HG02840 (cell line): Measurements from ENCODE around the gene SMOC2.
"Not testable (repeated sequence)": the region's sequence is repeated elsewhere in the genome, so short reads cannot be mapped to it uniquely, and the experiment has no call there.

ENCODE experiments used
- ATAC-seq: cut with Tn5 transposase; IDR thresholded peaks from one replicate; pipeline ENCODE4 v1.9.1; 2021; ENCODE audit warnings: mild to moderate bottlenecking, moderate library complexity, moderate number of reproducible peaks; ENCODE audit not compliant: unreplicated experiment, low FRiP score

SMOC2 gene

DNA sequence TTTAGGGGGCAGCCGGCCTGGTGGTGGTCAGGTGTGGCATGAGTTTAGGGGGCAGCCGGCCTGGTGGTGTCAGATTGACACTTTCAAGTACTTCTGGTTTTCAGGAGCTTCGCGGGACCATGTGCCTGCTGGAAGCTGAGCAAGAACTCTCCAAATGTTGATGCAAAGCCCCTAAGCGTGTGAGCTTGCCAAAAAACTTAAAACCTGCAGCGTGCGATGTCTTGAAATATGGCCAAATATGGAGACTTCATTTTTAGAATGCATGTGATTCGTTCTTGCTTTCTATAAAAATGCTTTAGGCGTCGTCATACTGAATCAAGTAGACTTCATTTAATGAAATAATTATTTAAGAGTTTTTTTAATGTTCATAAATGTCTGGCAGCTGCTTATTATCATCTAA is 149.4 kb downstream of the SMOC2 start:
- ATAC-seq: no peak

DNA sequence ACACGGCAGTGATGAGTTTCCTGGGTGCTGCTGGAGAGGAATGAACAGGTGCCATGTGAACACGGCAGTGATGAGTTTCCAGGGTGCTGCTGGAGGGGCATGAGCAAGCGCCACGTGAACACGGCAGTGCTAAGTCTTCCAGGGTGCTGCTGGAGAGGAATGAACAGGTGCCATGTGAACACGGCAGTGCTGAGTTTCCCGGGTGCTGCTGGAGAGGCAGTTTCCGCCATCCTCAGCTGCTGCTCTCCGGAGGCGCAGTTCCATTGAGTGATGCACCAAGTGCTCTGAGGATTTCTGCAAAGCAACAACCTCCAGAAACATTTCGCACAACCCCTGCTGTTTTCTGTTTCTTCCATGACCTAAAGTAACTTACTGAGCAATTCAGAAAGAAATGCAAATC is 155.4 kb downstream of the SMOC2 start:
- ATAC-seq: no peak

- no peak for ATAC-seq
Observed at GRCh38 chr6:168597471-168597875, 156.5 kb downstream of the SMOC2 start.

- ATAC-seq: no peak
Observed at GRCh38 chr6:168598251-168599117, 157.5 kb downstream of the SMOC2 start.

DNA sequence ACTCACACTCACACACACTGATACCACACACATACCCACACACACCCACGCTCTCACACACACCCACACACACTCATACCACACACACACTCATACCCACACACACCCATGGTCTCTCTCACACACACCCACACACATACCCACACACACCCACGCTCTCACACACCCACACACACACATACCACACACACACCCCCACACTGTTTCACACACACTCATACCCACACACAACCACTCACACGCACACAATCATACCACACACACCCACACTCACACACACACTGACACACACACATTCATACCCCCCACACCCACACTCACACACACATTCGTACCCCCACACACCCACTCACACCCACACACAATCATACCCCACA is 158.1 kb downstream of the SMOC2 start:
- ATAC-seq: no peak

DNA sequence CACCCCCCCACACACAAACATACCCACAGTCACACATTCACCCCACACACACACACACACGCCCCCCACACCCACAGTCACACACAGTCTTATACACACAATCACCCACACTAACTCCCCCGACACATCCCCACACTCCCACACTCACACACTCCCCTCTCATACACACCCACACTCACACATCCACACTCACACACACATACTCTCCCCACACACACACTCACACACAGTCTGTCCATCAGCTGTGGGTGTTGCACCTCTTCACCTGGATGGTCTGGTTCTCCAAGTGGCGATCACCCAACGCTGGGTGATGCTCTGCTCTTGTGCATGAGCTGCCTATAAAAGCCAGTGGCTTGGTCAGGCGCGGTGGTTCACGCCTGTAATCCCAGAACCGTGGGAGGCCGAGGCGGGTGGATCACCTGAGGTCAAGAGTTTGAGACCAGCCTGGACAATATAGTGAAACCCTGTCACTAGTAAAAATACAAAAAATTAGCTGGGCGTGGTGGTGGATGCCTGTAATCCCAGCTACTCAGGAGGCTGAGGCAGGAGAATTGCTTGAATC is 158.9 kb downstream of the SMOC2 start:
- no peak for ATAC-seq

DNA sequence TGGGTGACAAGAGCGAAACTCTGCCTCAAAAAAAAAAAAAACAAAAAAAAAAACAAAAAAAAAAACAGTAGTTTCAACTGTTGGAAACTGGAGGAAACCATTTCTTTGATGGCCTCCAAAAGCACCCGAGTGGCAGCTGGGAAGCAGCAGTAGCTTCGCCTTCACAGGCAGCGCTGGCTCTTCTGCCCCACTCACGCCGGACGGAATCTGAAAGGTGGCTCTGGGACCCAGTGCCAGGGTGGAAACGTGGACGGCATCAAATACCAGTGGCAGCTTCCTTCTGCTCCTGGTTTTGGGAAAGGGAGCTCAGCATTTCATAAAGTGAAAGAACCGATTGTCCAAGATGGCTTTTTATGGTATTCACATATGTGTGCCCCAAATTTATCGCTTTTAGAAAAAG is 159.4 kb downstream of the SMOC2 start:
- ATAC-seq: no peak

- no peak for ATAC-seq
Observed at GRCh38 chr6:168601111-168601510, 160.1 kb downstream of the SMOC2 start.

DNA sequence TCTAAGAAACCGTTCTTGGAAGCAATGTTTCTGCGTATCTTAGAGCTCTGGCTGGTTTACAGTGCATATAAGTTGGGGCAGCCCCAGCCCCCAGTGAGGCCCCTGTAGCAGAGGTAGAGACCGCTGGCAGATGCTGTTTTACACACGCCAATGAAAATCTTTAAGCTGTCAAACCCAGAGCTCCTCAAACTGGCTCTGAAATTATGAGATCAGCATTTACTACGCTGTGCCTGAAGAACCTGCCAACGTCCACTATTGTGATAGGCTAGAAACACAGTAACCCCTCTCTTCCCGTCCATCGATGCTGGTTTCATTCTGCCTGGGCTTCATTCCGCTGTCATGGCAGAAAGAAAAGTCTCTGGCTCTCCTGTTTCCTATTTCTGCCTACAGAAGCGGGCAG is 160.6 kb downstream of the SMOC2 start:
- ATAC-seq: no peak

GRCh38 chr6:168602576-168602975 is 161.6 kb downstream of the SMOC2 start:
- no peak for ATAC-seq

DNA sequence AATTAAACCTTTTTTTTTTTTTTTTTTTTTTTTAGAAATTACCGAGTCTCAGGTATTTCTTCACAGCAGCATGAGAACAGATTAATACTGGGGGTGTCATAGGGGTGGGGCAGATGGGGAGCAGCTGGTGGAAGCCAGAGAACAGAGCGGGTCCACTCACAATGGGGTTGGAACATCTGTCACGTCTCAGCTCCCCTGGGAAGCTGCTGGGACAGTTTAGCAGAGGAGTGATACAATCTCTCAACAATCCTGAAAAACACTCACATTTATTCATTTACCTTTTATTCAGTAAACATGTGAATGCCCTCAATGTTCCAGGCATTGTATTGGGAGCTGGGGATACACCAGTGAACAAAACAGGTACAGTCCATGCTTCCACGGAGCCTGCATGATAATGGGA is 162.2 kb downstream of the SMOC2 start:
- no peak for ATAC-seq

DNA sequence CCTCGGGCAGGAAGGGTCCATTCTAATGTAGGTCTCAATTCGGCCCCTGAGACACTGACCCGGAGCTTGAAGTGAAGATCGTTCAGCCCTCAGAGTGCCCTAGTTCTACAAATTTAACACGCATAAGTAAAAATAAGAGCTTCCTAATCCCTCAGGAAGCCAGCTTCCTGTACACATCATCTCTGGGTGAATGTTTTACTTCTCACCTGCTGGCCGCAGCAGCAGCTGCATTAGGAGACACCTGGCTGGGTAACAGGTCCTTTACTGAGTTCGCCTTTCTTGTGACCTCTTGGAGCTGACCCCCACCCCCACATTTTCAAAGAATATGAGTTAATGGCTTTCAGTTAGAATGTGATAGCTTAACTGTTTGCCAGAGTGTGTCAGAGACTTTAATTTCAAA is 165.0 kb downstream of the SMOC2 start:
- ATAC-seq: no peak

DNA sequence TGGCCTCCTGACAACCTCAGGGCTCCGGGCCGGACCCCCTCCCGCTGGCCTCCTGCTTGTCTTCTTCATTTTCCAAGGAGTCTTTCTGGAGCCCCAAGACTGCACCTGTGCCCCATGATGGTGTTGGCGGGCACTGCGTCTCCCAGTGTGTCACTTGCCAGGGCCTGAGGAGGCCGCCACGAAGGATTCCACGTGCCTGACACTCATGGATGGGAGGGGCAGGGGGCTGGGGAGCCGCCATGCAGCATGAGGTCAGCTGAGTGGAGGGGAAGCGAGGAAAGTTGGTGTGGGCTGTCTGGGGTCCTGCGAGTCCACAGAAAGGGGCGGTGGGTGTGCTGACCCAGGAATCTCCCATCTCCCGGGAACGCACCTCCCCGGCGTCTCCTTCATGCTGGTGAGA is 165.7 kb downstream of the SMOC2 start:
- ATAC-seq: no peak

DNA sequence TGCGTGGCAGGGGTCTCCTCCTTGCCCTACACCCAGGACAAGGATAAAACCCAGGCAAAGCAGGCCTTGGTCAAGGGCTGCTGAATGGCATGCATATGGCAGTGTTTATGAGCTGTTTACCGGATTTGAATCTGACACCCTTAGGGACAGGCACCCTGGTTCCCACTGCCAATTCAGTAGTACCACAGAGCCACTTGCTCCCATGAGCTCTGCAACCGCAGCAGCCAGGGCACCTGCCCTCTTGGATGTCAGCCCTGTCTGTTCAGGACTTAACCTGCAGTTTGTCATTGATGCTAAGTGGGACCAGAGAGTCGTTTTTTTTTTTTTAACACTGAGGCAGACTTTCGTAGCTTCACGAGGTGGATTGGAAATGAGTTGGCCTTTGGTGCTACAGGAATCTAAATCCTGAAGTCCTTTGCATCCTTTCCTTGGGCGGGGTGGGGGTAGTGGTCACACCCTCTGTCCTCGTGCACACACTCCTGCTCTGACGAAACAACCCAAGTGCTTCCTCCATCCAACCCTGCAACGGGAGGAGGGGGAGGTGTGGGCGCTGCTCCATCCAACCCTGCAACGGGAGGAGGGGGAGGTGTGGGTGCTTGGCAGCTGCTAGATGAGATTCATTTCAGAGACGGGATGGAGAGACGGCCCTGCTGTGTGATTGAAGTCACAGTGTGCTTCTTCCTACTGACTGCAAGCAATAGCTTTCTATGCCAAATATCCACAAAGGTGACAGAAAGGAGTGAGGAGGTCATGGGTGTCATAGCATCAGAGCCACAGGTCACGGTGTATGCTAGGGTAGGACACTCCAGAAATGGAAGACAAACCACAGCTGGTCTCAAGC is 166.5 kb downstream of the SMOC2 start:
- ATAC-seq: no peak

DNA sequence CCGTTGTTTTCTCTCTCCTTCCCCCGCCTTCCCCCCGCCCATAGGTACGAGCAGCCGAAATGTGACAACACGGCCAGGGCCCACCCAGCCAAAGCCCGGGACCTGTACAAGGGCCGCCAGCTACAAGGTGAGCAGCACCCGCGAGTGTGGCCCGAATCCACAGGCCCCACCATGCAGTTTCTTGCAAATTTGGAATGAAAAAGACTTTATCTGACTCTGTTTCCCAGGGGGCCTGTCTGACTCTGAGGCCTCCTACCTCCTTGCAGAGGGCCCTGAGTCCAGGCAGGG is 167.1 kb downstream of the SMOC2 start:
- ATAC-seq: no peak

DNA sequence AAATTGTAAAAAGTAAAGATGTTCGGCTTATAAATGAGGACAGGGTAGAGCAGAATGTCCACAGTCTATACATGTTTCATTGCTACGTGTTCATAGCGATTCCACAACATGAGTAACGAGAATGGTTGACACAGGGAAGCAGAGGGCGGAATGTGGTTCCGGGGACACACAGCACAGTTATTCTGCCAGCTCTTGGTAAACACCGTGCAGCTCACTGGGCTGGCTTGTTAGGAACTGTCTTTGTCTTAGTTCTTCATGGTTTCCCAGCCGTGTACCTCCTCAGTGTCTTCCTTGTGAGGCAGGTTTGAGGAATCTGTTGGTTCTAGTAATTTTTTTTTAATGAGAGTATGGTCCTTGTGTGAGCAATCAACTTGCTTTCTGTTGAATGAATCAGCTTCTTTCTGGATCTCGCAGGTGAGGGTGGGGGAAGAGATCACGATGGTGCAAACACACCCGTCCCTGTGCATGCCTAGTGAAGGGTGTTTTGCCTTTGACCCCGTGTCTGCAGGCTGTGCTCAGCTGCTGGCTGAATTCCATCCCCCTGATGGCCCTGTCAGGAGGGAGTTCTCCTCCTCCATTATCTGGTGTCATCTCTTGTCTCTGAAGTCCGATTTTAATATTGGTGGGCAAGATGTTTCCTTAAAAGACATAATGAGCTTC is 168.2 kb downstream of the SMOC2 start:
- no peak for ATAC-seq

DNA sequence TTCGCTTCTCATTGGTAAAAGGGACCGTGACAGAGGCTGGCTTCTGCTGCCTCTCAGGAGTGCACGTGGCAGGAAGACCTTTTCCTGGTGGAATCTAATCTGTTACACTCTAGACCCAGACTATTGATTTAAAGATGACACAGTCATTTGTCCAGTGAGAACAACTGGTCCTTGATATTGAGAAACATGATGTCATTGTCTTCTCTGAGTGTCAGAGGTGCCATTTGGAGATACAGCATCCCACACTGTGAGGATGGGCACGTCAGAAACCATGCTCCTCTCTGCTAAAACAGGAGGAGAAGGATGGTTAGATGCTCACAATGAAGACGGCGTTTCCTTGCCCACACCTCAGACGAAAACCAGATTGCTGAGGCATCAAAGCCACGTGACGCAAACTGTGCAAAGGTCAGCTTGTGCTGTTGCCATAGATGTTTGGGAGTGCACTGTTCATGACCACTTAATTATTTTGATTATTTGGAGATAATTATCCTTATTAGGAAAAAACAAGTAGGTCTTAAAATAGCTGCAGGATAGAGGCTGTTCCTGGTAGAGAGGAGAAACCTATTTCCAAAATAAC is 169.0 kb downstream of the SMOC2 start:
- no peak for ATAC-seq

DNA sequence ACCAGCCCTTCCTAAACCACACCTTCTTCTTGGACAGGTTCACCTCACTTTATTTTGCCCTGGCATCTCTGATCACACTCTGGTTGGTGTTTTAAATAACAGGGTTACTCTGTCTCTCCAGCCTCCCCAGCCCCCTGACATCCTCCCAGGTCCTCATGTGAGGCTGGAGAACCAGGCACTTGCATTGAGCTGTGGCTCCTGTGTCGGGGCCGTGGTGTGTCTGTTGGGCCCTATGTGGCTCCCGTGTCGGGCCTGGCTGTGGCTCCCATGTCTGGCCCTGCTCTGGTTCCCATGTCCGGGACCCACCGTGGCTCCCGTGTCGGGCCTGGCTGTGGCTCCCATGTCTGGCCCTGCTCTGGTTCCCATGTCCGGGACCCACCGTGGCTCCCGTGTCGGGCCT is 170.0 kb downstream of the SMOC2 start:
- ATAC-seq: not testable (repeated sequence)

DNA sequence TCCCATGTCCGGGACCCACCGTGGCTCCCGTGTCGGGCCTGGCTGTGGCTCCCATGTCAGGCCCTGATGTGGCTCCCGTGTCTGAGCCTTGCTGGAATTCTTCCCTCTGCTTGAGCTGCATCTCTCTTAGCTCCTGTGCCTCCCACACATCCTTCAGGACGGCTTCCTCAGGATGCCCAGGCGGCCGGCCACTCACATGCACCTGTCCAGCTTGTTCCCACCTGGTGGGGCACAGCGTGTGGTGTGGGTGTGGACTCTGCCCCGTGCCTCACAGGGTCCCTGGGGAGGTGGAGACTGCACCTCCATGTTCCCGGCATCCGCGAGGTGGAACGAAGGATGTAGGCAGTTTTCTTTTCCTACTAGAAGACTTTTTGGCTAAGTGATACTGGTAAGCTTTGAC is 170.7 kb downstream of the SMOC2 start:
- no peak for ATAC-seq

DNA sequence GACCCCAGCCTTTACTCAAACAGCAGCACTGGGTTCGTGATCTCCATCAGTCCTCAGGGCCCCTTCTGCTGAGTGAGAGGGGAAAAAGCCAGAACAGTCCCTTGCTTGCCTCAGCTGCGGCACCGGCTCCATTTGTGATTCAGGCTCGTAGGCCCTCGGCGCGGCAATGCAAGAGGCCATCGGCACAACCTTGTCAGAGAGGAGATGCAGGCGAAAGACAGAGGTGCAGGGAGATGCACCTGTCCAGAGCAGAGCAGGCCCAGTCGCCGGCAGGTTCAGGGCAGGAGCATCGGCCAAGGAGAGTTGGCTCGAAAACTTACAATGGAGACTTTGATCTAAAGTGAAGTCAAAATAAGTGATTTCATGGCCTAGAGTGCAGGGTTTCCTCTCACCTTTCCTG is 171.6 kb downstream of the SMOC2 start:
- no peak for ATAC-seq

GRCh38 chr6:168615837-168616236 is 174.9 kb downstream of the SMOC2 start:
- ATAC-seq: no peak
